GM19468 (cell line): Measurements from ENCODE around the gene HSD17B12.

Experiments
- ATAC-seq: cut with Tn5 transposase; IDR thresholded peaks from one replicate; pipeline ENCODE4 v1.9.1; 2021; ENCODE audit warnings: mild to moderate bottlenecking, moderate library complexity, moderate number of reproducible peaks; ENCODE audit not compliant: unreplicated experiment; ENCODE audit errors: extremely low read depth

Gene HSD17B12

DNA sequence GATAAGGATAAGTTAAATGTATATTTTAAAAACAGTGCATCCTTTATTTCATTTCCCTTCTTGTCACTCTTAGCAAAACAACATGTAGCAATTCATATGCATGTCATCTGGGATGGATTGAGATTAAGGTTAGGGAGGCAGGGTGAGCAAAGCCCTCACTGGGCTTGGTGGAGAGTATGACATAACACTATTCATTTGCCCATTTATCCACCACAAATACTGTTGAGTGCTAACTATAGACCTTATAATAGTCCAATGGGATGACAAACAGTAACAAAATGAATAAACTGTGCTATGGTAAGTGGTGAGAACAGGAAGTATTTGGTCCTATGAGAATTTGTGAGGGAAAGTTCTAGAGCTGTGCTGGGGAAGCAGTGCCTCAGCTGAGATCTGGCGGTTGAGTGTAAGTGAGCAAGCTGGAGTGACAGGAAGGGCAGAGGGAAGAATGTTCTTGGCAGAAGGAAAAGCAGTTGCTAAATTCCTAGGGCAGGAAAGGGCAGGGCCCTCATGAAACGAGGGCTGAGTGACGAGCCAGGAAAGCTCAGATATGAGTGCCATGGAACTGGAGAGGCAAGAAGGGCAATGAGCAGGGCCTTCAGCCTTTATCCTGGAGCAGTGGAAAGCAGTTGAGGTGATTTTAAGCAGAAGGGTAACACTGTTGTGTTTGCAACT, 6.7 kb downstream of the HSD17B12 start:
- no peak for ATAC-seq

DNA sequence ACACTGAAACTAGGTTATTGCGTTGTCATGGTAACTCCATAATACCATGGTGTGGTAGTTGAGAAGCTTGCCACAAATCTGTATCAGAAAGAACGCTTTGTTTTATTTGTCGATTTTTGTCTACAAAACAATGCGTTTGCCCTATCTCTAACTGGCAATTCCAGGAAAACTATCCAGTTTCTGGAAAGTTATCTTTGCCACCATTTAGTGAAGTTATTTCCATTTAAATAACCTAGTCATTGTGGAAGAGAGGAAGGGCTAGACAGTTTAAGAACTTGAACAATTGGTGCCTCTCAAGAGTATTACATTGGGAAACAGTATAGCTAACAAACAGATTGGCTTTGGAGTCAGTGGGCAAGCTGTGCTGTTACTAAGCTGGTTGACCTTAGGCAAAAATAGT, 7.9 kb downstream of the HSD17B12 start:
- no peak for ATAC-seq

DNA sequence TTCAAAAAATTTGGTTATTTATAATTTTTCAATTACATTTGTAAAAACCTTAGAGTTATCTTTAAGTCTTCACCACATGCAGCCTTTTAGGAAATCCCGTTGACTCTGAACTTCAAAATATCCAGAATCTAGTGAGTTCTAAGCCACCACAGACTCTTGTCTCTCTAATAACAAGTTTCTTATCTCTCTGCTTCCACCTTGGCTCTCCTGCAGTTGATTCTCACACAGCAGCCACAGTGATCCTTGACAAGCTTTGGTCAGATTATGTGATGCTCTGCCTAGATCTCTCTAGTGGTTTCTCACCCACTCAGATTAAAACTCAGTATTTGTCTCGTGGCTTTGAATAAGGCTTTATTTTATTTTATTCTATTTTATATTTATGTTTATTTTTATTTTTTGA, 8.6 kb downstream of the HSD17B12 start:
- no peak for ATAC-seq

- ATAC-seq, result no peak
These were observed 10.6 kb downstream of the HSD17B12 start for GRCh38 chr11:43690929-43691725.

GRCh38 chr11:43691806-43692205, 11.3 kb downstream of the HSD17B12 start:
- no peak for ATAC-seq

- ATAC-seq, result no peak
These were observed 12.5 kb downstream of the HSD17B12 start for GRCh38 chr11:43693069-43693468.

- ATAC-seq, result no peak
These were observed 13.2 kb downstream of the HSD17B12 start for GRCh38 chr11:43693731-43694130.

DNA sequence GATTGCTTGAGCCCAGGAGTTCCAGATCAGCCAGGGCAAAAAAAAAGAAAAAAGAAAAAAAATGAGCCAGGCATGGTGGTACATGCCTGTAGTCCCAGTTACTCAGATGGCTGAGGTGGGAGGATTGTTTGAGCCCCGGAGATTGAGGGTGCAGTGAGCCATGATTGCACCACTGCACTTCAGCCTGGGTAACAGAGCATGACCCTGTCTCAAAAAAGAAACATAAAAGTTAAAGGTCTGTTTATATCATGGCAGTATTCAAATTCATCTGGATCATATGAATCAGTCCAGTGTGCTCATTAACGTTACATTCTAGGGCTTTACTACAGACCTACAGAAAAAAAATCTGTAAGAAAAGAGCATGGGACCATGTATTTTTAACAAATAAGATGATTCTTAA, 13.9 kb downstream of the HSD17B12 start:
- ATAC-seq, result peak; percentile 57

DNA sequence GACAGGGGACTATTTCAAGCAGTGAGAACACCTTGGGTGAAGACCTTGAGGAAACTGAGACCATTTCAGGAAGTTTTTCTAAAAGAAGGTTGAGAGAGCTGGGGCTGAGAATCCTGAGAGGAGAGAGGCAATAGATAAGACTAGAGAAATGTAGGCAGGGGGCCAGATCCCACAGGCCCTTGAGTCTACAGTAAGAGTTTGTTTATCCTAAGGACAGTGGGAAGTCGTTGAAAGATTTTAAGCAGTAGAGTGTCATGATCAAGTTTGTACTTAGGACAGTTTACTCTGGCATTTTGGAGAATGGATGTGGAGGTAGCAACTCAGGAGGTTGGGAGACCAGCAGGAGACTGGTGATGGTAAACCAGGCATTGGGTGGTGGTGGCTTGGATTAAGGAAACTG, 17.1 kb downstream of the HSD17B12 start:
- no peak for ATAC-seq

GRCh38 chr11:43699870-43700269, 19.3 kb downstream of the HSD17B12 start:
- ATAC-seq, result no peak

DNA sequence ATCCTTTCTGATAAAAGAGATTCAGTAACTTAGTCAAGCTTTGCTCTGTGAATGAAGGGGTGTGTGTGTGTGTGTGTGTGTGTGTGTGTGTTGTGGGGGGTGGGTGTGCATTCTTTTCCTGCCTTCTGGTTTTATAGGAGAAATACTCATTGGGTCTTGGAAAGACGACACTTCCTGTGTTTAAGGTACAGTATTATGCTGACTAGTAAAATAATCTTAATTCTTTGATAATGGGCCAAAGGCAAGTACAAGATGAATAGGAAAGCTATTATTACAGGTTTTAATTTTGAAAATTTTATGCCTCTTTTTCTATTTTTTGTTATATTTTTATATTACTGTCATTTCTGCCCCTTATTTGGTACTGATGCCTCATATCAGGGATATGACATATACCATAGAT, 26.1 kb downstream of the HSD17B12 start:
- ATAC-seq, result no peak

- ATAC-seq, result no peak
These were observed 28.2 kb downstream of the HSD17B12 start for GRCh38 chr11:43708776-43709175.

DNA sequence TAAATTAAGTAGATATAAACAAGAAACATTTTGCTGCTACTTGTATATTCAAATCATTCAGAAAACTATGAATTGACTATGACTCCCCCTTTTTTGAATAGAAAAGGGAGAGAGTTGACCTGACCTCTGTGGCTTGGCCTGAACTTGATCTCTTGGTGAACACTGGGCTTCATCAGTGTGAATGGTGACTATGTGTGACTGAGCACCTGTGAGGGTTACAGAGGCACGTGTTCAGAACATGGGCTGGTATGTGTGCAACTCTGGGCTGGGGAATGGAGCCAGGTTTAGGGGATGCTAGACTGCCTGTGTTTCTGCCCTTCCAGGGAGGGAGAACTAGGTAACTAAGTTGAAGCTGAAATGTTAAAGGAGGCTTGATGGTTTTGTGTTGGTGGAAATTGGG, 29.2 kb downstream of the HSD17B12 start:
- ATAC-seq, result no peak

DNA sequence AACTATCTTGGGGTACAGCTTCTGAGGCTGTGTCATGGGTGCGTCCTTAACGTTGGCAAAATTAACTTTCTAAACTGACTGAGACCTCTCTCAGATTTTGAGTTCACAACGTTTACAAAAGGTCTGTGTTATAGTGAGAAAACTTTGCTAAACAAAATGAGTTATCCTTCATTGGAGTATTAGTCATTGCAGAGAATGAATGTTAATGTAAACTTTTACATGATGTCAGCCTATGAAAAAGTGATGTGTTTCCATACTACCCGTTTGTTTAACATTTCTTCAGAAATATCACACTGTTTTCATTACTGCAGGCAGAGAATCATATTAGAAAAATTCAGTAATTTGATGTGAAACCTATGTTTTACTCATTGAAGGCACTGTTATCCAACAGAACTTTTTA, 32.1 kb downstream of the HSD17B12 start:
- no peak for ATAC-seq

DNA sequence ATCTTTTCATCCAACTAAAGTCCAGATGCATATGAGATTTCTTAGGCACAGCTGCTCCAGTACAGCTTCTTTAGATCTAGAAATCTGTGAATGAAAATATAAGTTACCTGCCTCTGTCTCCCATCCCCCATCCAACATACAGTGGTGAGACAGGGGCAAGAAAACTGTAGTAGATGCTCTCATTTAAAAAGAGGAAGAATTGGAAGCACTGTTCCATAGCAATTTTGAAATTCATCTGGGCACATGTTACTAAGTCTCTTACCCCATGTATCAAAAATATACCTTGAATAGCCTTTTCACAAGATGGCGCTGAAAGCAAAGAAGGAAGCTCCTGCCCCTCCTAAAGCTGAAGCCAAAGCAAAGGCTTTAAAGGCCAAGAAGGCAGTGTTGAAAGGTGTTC, 37.8 kb downstream of the HSD17B12 start:
- no peak for ATAC-seq

DNA sequence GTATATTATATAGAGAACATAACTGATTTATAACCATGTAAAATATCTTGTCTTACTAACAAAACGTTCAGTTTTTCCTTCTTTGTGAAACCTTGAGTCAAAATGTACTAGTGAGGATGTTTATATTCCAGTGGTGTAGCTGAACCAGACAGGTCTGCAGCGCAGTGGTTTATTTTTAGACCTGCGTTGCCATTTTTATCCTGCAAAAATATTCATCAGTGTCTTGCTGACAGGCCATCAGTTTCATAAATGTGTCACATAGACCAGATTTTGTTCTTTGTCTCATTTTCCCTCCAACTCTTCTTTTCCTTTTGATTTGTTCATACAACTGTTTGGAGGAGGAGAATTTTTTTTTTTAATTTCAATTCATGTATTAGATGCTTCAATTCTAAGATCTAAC, 43.1 kb downstream of the HSD17B12 start:
- no peak for ATAC-seq

GRCh38 chr11:43732225-43732624, 51.7 kb downstream of the HSD17B12 start:
- ATAC-seq, result no peak

DNA sequence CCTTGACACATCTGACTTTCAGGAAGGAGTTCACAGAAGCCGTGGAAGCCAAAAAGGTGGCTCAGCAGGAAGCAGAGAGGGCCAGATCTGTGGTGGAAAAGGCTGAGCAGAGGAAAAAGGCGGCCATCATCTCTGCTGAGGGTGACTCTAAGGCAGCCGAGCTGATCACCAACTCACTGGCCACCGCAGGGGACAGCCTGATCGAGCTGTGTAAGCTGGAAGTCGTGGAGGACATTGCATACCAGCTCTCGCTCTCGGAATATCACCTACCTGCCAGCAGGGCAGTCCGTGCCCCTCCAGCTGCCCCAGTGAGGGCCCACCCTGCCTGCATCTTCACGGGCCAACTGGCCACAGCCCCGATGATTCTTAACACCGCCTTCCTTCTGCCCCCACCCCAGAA, 53.7 kb downstream of the HSD17B12 start:
- no peak for ATAC-seq

GRCh38 chr11:43735115-43735514, 54.6 kb downstream of the HSD17B12 start:
- no peak for ATAC-seq

DNA sequence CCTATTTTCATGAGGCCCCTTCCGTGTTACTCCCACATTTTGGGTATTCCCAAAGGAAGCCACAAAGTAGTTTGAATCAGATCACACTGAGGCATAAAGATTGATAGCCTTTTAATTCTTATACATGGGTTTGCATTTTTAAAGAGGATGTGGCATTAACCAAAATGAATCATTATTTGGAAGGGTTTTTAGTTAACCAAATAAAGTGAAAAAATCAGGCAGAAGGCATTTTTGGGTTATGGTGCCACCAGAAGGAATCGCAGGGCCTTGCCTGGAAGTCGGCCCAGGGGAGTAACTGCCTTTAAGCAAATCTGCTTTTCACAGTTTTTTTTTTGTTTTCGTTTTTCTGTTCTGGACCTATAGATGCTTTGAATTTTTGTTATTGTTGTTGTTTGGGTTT, 55.4 kb downstream of the HSD17B12 start:
- no peak for ATAC-seq

DNA sequence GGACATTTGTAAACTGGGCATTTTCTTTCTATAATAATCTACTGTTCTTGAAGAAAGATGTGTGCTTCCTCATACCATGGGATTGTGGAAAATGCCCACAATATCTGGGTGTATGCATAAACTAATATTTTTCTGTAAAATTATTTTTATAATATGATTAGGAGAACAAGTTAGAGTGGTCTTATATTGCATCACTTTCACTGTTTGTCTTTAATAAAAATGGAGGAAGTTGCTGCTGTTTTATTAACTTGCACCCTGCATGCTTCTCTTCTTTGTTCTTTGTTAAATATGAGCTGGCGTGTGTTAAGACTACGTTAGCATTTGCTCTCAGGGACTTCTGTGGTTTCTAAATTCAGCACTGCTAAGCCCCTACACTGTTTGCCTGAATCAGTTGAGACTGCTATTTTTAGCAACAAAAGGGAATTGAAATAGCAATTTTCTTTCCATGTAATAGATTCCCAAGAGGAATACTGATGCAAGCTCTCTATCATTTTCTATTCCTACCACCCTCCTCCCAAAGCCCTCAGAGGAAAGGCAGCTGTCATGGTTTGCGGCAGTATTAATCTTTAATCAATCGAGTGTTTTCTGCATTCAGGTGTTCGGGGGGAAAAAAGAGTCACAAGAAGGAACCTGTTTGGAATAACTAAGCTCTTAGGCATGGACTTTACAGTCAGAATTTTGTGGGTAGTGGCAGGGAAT, 56.1 kb downstream of the HSD17B12 start:
- no peak for ATAC-seq
